Dermis microvascular lymphatic vessel endothelial cell (primary cell): ENCODE measurements around the gene PYCARD. TPM values are rescaled to one million over a fixed set of nuclear protein-coding genes. Genes with fewer than 3 reads are reported as not detected.

Source experiments
- DNase-seq, 2 donors: peaks; one replicate each; pipeline versions ENCODE4 v3.0.0 to v3.0.0-alpha.2; 2010; ENCODE audit warnings: low read depth in 2 of 2
- total RNA-seq: library from RNA; depleted of rRNA; stranded (reverse); fragments of >200 nt; gene quantifications from 2 replicates; pipeline ENCODE4 v1.2.1, GENCODE V29; 2014

PYCARD gene
- total RNA-seq, 1 donor from 2014 or later: 63.3 TPM

GRCh38 chr16:31167315-31167714 is 35.2 kb downstream of the PYCARD start:
- no peak for DNase-seq

- DNase-seq: no peak
Observed at GRCh38 chr16:31157136-31157535, 45.4 kb downstream of the PYCARD start.

Other genes with a start within 250 kb of the PYCARD start
- 1.7 and 4.2 TPM in 2 replicates for gene SETD1A, start 245.0 kb downstream of the PYCARD start, total RNA-seq
- gene HSD3B7, start 217.6 kb downstream of the PYCARD start, total RNA-seq: 20.8 and 24.7 TPM in 2 replicates
- 0.26 and 0.38 TPM in 2 replicates for gene STX1B, start 192.1 kb downstream of the PYCARD start, total RNA-seq
- 17.5 and 28.2 TPM in 2 replicates for gene STX4, start 169.2 kb downstream of the PYCARD start, total RNA-seq
- gene ZNF668, start 128.5 kb downstream of the PYCARD start, total RNA-seq: 5.4 and 7.6 TPM in 2 replicates
- gene ZNF646, start 128.3 kb downstream of the PYCARD start, total RNA-seq: 8.1 and 13.9 TPM in 2 replicates
- gene PRSS53, start 113.8 kb downstream of the PYCARD start, total RNA-seq: 0.38 and 0.39 TPM in 2 replicates
- gene VKORC1, start 108.0 kb downstream of the PYCARD start, total RNA-seq: 59.8 and 74.6 TPM in 2 replicates
- 9.8 and 20.0 TPM in 2 replicates for gene BCKDK, start 94.4 kb downstream of the PYCARD start, total RNA-seq
- gene KAT8, start 85.1 kb downstream of the PYCARD start, total RNA-seq: 30.3 and 37.4 TPM in 2 replicates
- not detected in 2 replicates for gene PRSS8, start 67.0 kb downstream of the PYCARD start, total RNA-seq
- 0.13 and 0.39 TPM in 2 replicates for gene PRSS36, start 52.7 kb downstream of the PYCARD start, total RNA-seq
- gene FUS, start 22.6 kb downstream of the PYCARD start, total RNA-seq: 33.6 and 43.5 TPM in 2 replicates
- not detected in 2 replicates for gene TRIM72, start 11.4 kb upstream of the PYCARD start, total RNA-seq
- gene PYDC1, start 14.4 kb upstream of the PYCARD start, total RNA-seq: not detected in 2 replicates
- gene ITGAM, start 57.2 kb upstream of the PYCARD start, total RNA-seq: under 0.01 TPM in 2 replicates
- gene ITGAX, start 152.4 kb upstream of the PYCARD start, total RNA-seq: 0.63 and 0.64 TPM in 2 replicates
- not detected in 2 replicates for gene ITGAD, start 190.6 kb upstream of the PYCARD start, total RNA-seq
- gene COX6A2, start 225.6 kb upstream of the PYCARD start, total RNA-seq: not detected in 2 replicates
- under 0.01 and 0.13 TPM in 2 replicates for gene ZNF843, start 240.0 kb upstream of the PYCARD start, total RNA-seq